Measurements from ENCODE around the gene OR52M1.

GRCh38 chr11:4560467-4560866 lies 15.5 kb downstream of the OR52M1 start:
- TF ChIP-seq CTCF (IDR thresholded peaks at IDR 0.05) = no peak
- no peak for TF ChIP-seq POLR2A (IDR thresholded peaks at IDR 0.05)
